ENCODE results near the gene PPIL1. TPM values are rescaled to one million over a fixed set of nuclear protein-coding genes. Genes with fewer than 3 reads are reported as not detected.

PPIL1 gene
- total RNA-seq, 4 donors from 2014 or later, result 9.2 to 19.8 (median 13.0) TPM

DNA sequence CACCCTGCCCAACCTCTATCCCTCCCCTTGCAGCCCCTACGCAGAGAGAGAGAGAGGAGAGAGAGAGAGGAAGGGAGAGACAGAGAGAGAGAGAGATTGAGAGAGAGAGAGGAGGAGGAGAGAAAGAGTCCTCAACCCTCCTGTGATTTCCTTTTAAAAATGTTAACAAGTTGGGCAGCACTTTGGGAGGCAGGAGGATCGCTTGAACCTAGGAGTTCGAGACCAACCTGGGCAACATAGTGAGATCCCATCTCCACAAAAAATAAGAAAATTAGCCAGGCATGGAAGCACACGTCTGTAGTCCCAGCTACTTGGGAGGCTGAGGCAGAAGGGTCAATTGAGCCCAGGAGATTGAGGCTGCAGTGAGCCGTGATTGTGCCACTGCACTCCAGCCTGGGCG is 65.4 kb downstream of the PPIL1 start:
- Histone ChIP-seq H3K27ac (no peak overlapping the region), H3K36me3 (no peaks in the 10 kb centered on the region), H3K27me3 (peaks cover 0 to 9% of the 10 kb centered on the region in 2 donors), H3K9me3 (no peaks in the 10 kb centered on the region), H3K4me3 (no peak overlapping the region), H3K4me1 (no peaks in the 10 kb centered on the region)
- 82 to 84% methylated on average over 6 of the region's 6 CpGs for WGBS, 2 donors
- TF ChIP-seq, protein P1, sequence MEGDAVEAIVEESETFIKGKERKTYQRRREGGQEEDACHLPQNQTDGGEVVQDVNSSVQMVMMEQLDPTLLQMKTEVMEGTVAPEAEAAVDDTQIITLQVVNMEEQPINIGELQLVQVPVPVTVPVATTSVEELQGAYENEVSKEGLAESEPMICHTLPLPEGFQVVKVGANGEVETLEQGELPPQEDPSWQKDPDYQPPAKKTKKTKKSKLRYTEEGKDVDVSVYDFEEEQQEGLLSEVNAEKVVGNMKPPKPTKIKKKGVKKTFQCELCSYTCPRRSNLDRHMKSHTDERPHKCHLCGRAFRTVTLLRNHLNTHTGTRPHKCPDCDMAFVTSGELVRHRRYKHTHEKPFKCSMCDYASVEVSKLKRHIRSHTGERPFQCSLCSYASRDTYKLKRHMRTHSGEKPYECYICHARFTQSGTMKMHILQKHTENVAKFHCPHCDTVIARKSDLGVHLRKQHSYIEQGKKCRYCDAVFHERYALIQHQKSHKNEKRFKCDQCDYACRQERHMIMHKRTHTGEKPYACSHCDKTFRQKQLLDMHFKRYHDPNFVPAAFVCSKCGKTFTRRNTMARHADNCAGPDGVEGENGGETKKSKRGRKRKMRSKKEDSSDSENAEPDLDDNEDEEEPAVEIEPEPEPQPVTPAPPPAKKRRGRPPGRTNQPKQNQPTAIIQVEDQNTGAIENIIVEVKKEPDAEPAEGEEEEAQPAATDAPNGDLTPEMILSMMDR (IDR thresholded peaks at IDR 0.05), result no peak
- no peak for TF ChIP-seq EP300 (IDR thresholded peaks at IDR 0.05)
- no peak for TF ChIP-seq POLR2A (IDR thresholded peaks at IDR 0.05)
- no peak for DNase-seq (ENCODE audit: low spot score in 2 of 2)

DNA sequence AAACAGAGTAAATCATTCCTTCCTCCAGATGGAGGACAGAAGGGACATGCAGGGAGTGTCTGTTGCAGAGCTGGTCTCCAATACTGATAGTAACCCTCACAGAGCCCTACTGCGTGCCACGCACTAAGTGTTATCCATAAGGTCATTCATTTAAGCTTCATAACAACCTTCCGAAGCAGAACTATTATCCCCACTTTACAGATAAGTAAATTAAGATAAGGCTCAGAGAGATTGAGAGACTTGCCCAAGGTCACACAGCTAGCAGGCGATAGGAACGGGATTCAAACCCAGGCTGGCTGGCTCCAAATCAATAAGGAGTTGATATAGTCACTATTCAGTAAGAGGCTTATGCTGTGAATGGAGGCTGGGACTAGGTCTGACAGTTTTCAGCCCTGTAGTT is 66.0 kb downstream of the PPIL1 start:
- Histone ChIP-seq H3K4me3 (no peak overlapping the region), H3K36me3 (no peaks in the 10 kb centered on the region), H3K9me3 (no peaks in the 10 kb centered on the region), H3K27ac (no peak overlapping the region), H3K4me1 (no peaks in the 10 kb centered on the region), H3K27me3 (peaks cover 0 to 9% of the 10 kb centered on the region in 2 donors)
- 90 to 94% methylated on average over 5 of the region's 5 CpGs for WGBS, 2 donors
- DNase-seq (ENCODE audit: low spot score in 2 of 2), result no peak
- TF ChIP-seq, protein P1 (IDR thresholded peaks at IDR 0.05), result no peak
- TF ChIP-seq EP300 (IDR thresholded peaks at IDR 0.05) (no peak), POLR2A (IDR thresholded peaks at IDR 0.05) (no peak)

DNA sequence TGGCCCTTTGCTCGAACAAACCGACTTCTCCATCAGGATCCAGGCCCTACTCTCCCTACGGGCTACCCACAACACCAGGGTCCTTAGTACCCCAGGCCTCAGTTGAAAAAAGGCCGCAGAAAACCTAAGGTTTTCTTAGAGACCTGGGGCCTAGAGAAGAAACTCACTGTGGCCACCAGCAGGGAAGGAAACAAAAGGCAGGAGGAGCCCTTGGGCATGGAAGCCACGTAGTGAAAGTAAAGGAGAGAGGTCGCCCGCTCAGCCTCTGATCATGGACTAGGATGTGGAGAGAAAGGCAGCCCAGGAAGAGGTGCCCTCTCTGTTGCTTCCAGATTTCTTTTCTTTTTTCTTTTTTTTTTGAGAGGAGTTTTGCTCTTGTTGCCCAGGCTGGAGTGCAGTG is 66.9 kb downstream of the PPIL1 start:
- Histone ChIP-seq H3K4me1 (no peaks in the 10 kb centered on the region), H3K4me3 (no peak overlapping the region), H3K9me3 (no peaks in the 10 kb centered on the region), H3K27ac (no peak overlapping the region), H3K36me3 (no peaks in the 10 kb centered on the region), H3K27me3 (peaks cover 0 to 9% of the 10 kb centered on the region in 2 donors)
- WGBS, 2 donors, result 95 to 96% methylated on average over 7 of the region's 7 CpGs
- DNase-seq (ENCODE audit: low spot score in 2 of 2), result no peak
- TF ChIP-seq, protein P1 (IDR thresholded peaks at IDR 0.05), result no peak
- TF ChIP-seq EP300 (IDR thresholded peaks at IDR 0.05), result no peak
- TF ChIP-seq POLR2A (IDR thresholded peaks at IDR 0.05), result no peak

DNA sequence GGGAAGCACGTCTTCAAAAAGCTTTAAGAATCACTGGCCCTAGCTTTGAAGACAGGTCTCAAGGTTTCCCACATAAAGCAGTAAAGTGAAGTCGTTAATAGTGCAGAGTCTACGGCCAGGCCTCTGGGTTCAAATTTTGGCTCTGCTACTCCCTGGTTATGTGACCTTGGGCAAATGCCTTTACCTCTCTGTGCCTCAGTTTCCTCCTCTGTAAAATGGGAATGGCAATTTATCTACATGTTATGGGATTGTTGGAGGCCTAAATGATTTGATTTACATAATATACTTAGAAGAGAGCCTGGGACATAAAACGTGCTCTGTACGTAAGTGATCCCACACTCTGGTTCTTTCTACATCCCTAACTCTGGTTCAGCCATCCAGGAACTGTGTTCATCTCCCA is 67.5 kb downstream of the PPIL1 start:
- Histone ChIP-seq H3K27me3 (peaks cover 0 to 9% of the 10 kb centered on the region in 2 donors), H3K9me3 (no peaks in the 10 kb centered on the region), H3K4me3 (no peak overlapping the region), H3K27ac (no peak overlapping the region), H3K36me3 (no peaks in the 10 kb centered on the region), H3K4me1 (no peaks in the 10 kb centered on the region)
- DNase-seq (ENCODE audit: low spot score in 2 of 2), result no peak
- TF ChIP-seq POLR2A (IDR thresholded peaks at IDR 0.05) (no peak), EP300 (IDR thresholded peaks at IDR 0.05) (no peak)
- TF ChIP-seq, protein P1 (IDR thresholded peaks at IDR 0.05), result no peak
- 71 to 88% methylated on average over 5 of the region's 5 CpGs for WGBS, 2 donors

DNA sequence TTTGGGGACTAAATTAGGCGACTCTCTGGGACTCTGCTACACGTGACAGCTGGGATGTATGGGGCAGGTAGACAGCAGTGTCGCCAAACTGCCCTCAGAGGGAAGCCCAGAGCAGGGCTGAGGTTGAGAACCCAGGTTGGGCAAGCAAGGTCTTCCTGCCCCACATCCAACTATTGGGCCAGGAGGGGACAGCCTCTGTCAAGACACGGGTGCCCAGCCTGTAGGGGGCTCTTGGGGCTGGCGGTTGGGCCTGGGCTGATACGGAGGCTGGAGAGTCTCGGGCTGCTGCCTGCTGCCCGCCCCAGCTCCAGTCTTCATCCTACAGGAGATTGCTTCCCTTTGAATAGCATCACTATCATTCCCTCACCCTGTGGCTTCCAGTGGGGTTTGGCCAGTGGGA is 68.7 kb downstream of the PPIL1 start:
- no peaks in the 10 kb centered on the region for H3K4me1 ChIP-seq
- no peak overlapping the region for H3K27ac ChIP-seq
- WGBS, 2 donors, result 67 to 70% methylated on average over 8 of the region's 8 CpGs
- H3K9me3 ChIP-seq, result no peaks in the 10 kb centered on the region
- peaks cover 0 to 9% of the 10 kb centered on the region in 2 donors for H3K27me3 ChIP-seq
- no peak overlapping the region for H3K4me3 ChIP-seq
- no peak for DNase-seq (ENCODE audit: low spot score in 2 of 2)
- H3K36me3 ChIP-seq, result no peaks in the 10 kb centered on the region
- TF ChIP-seq, protein P1 (IDR thresholded peaks at IDR 0.05), result no peak
- TF ChIP-seq POLR2A (IDR thresholded peaks at IDR 0.05) (no peak), EP300 (IDR thresholded peaks at IDR 0.05) (no peak)

Measured in tibial nerve (tissue), 4 donors.